T-helper 17 cell (primary cell): Measurements from ENCODE around the gene OGT. TPM values are rescaled to one million over a fixed set of nuclear protein-coding genes. Genes with fewer than 3 reads are reported as not detected.
A peak's percentile ranks its signal among the peaks of the same experiment; 100 is the strongest.

ENCODE experiments used
- ATAC-seq: fragments of 150-1000 bp; cut with Tn5 transposase; 2 replicates; pipeline ENCODE4 v1.10.0; 2021; ENCODE audit warnings: mild to moderate bottlenecking, moderate library complexity
- DNase-seq, 3 donors: peaks; one replicate each; pipeline versions ENCODE4 v3.0.0 to v3.0.0-alpha.2; 2020 to 2021
- H3K9me3 ChIP-seq: one replicate; pipeline ENCODE4 v1.7.0; 2013; ENCODE audit warnings: low read length, mild to moderate bottlenecking; ENCODE audit not compliant: control insufficient read depth, poor library complexity, severe bottlenecking
- H3K27ac Mint-ChIP-seq: one replicate; pipeline ENCODE4 v1.8.0; 2022; ENCODE audit warnings: mild to moderate bottlenecking, moderate library complexity, mixed read lengths
- H3K27me3 Mint-ChIP-seq: one replicate; pipeline ENCODE4 v1.8.0; 2022; ENCODE audit warnings: mixed read lengths
- H3K36me3 Mint-ChIP-seq: one replicate; pipeline ENCODE4 v1.8.0; 2022; ENCODE audit warnings: low read depth, mixed read lengths
- H3K4me1 Mint-ChIP-seq: one replicate; pipeline ENCODE4 v1.8.0; 2022; ENCODE audit warnings: mild to moderate bottlenecking, mixed read lengths
- H3K4me3 Mint-ChIP-seq: one replicate; pipeline ENCODE4 v1.8.0; 2022; ENCODE audit warnings: mild to moderate bottlenecking, moderate library complexity, mixed read lengths
- total RNA-seq, 4 donors: library from RNA in 2 of 4; stranded (reverse) in 2 of 4; gene quantifications; one replicate each; pipeline ENCODE4 v1.2.3 and lab custom pipeline; 2022 to 2026

OGT gene
- total RNA-seq, 2 donors from 2014 or later = 423 to 453 TPM

- Mint-ChIP-seq H3K4me3 (no peak overlapping the region), H3K27ac (no peak overlapping the region), H3K27me3 (no peaks in the 10 kb centered on the region), H3K4me1 (peaks cover 8% of the 10 kb centered on the region), H3K36me3 (no peaks in the 10 kb centered on the region)
- no peak for DNase-seq
- no peaks in the 10 kb centered on the region for H3K9me3 ChIP-seq
- no peak for ATAC-seq
These were observed 17.9 kb upstream of the OGT start for GRCh38 chrX:71515038-71515396.

GRCh38 chrX:71525316-71525715 is 7.6 kb upstream of the OGT start:
- Mint-ChIP-seq H3K4me1 (no peaks in the 10 kb centered on the region), H3K27me3 (no peaks in the 10 kb centered on the region), H3K36me3 (no peaks in the 10 kb centered on the region), H3K27ac (no peak overlapping the region), H3K4me3 (no peak overlapping the region)
- ATAC-seq = no peak
- no peak for DNase-seq
- no peaks in the 10 kb centered on the region for H3K9me3 ChIP-seq

- Mint-ChIP-seq H3K4me3 (peak overlapping the region; percentile 99), H3K4me1 (peaks cover 20% of the 10 kb centered on the region), H3K27me3 (no peaks in the 10 kb centered on the region), H3K27ac (peak overlapping the region; percentile 97), H3K36me3 (peaks cover 8% of the 10 kb centered on the region)
- ATAC-seq (peak; percentile 68), DNase-seq (peak; percentile 17 to 48 (median 21))
- H3K9me3 ChIP-seq = no peaks in the 10 kb centered on the region
These were observed 689 bp upstream of the OGT start for GRCh38 chrX:71532078-71532752.

- H3K27me3 Mint-ChIP-seq = no peaks in the 10 kb centered on the region
- peak overlapping the region; percentile 97 for H3K27ac Mint-ChIP-seq
- H3K36me3 Mint-ChIP-seq = peaks cover 8% of the 10 kb centered on the region
- DNase-seq (no peak), ATAC-seq (no peak)
- peak overlapping the region; percentile 99 for H3K4me3 Mint-ChIP-seq
- peaks cover 23% of the 10 kb centered on the region for H3K4me1 Mint-ChIP-seq
- H3K9me3 ChIP-seq = no peaks in the 10 kb centered on the region
These were observed 579 bp downstream of the OGT start for GRCh38 chrX:71533516-71533850.

- peaks cover 23% of the 10 kb centered on the region for H3K4me1 Mint-ChIP-seq
- H3K27ac Mint-ChIP-seq = peak overlapping the region; percentile 97
- no peaks in the 10 kb centered on the region for H3K27me3 Mint-ChIP-seq
These were observed 1.1 kb downstream of the OGT start for GRCh38 chrX:71533851-71534561.

GRCh38 chrX:71534773-71535544 is 2.1 kb downstream of the OGT start:
- Mint-ChIP-seq H3K27ac (peak overlapping the region; percentile 97), H3K27me3 (no peaks in the 10 kb centered on the region), H3K36me3 (peaks cover 8% of the 10 kb centered on the region), H3K4me1 (peaks cover 23% of the 10 kb centered on the region), H3K4me3 (peak overlapping the region; percentile 99)
- H3K9me3 ChIP-seq = peaks cover 3% of the 10 kb centered on the region
- no peak for DNase-seq
- ATAC-seq = no peak

More at GRCh38 chrX:71533851-71534561, 1.1 kb downstream of the OGT start:
- peak overlapping the region; percentile 99 for H3K4me3 Mint-ChIP-seq
- no peaks in the 10 kb centered on the region for H3K9me3 ChIP-seq
- ATAC-seq = peak; percentile 38
- H3K36me3 Mint-ChIP-seq = peaks cover 8% of the 10 kb centered on the region
- peak; percentile 12 to 30 (median 16) for DNase-seq

GRCh38 chrX:71536285-71536684 is 3.4 kb downstream of the OGT start:
- DNase-seq = no peak
- peaks cover 29% of the 10 kb centered on the region for H3K4me1 Mint-ChIP-seq
- ATAC-seq = no peak
- peak overlapping the region; percentile 84 for H3K4me3 Mint-ChIP-seq
- no peaks in the 10 kb centered on the region for H3K27me3 Mint-ChIP-seq
- H3K36me3 Mint-ChIP-seq = peaks cover 12% of the 10 kb centered on the region
- peak overlapping the region; percentile 90 for H3K27ac Mint-ChIP-seq
- H3K9me3 ChIP-seq = peaks cover 3% of the 10 kb centered on the region

GRCh38 chrX:71537743-71538142 is 4.8 kb downstream of the OGT start:
- H3K27me3 Mint-ChIP-seq = no peaks in the 10 kb centered on the region
- DNase-seq = no peak
- H3K36me3 Mint-ChIP-seq = peaks cover 15% of the 10 kb centered on the region
- H3K27ac Mint-ChIP-seq = peak overlapping the region; percentile 90
- peaks cover 35% of the 10 kb centered on the region for H3K4me1 Mint-ChIP-seq
- H3K4me3 Mint-ChIP-seq = peak overlapping the region; percentile 84
- H3K9me3 ChIP-seq = peaks cover 3% of the 10 kb centered on the region
- no peak for ATAC-seq

GRCh38 chrX:71540801-71541200 is 7.9 kb downstream of the OGT start:
- Mint-ChIP-seq H3K36me3 (peaks cover 6% of the 10 kb centered on the region), H3K27ac (peak overlapping the region; percentile 91), H3K27me3 (no peaks in the 10 kb centered on the region), H3K4me1 (peaks cover 34% of the 10 kb centered on the region), H3K4me3 (peak overlapping the region; percentile 91)
- H3K9me3 ChIP-seq = peaks cover 3% of the 10 kb centered on the region
- ATAC-seq (peak; percentile 27), DNase-seq (no peak)

- Mint-ChIP-seq H3K36me3 (peaks cover 8% of the 10 kb centered on the region), H3K4me1 (peaks cover 35% of the 10 kb centered on the region), H3K4me3 (peak overlapping the region; percentile 91), H3K27ac (peak overlapping the region; percentile 91), H3K27me3 (no peaks in the 10 kb centered on the region)
- DNase-seq = no peak
- peaks cover 3% of the 10 kb centered on the region for H3K9me3 ChIP-seq
- ATAC-seq = peak; percentile 45
These were observed 8.5 kb downstream of the OGT start for GRCh38 chrX:71541210-71542022.

- H3K9me3 ChIP-seq = peaks cover 3% of the 10 kb centered on the region
- Mint-ChIP-seq H3K27me3 (no peaks in the 10 kb centered on the region), H3K36me3 (peaks cover 8% of the 10 kb centered on the region), H3K4me1 (peaks cover 32% of the 10 kb centered on the region), H3K27ac (no peak overlapping the region), H3K4me3 (peak overlapping the region; percentile 91)
- DNase-seq = no peak
- ATAC-seq = no peak
These were observed 9.5 kb downstream of the OGT start for GRCh38 chrX:71542411-71542810.

GRCh38 chrX:71542825-71543224 is 9.9 kb downstream of the OGT start:
- ATAC-seq = no peak
- H3K9me3 ChIP-seq = peaks cover 3% of the 10 kb centered on the region
- Mint-ChIP-seq H3K4me1 (peaks cover 30% of the 10 kb centered on the region), H3K27me3 (no peaks in the 10 kb centered on the region), H3K4me3 (no peak overlapping the region), H3K36me3 (peaks cover 8% of the 10 kb centered on the region), H3K27ac (peak overlapping the region; percentile 21)
- DNase-seq = no peak

GRCh38 chrX:71543316-71543715 is 10.4 kb downstream of the OGT start:
- no peak overlapping the region for H3K4me3 Mint-ChIP-seq
- H3K9me3 ChIP-seq = peaks cover 3% of the 10 kb centered on the region
- H3K36me3 Mint-ChIP-seq = peaks cover 8% of the 10 kb centered on the region
- ATAC-seq (no peak), DNase-seq (no peak)
- peak overlapping the region; percentile 21 for H3K27ac Mint-ChIP-seq
- H3K27me3 Mint-ChIP-seq = no peaks in the 10 kb centered on the region
- H3K4me1 Mint-ChIP-seq = peaks cover 30% of the 10 kb centered on the region
